ENCODE measurements around the gene CAMP.

The CAMP gene

DNA sequence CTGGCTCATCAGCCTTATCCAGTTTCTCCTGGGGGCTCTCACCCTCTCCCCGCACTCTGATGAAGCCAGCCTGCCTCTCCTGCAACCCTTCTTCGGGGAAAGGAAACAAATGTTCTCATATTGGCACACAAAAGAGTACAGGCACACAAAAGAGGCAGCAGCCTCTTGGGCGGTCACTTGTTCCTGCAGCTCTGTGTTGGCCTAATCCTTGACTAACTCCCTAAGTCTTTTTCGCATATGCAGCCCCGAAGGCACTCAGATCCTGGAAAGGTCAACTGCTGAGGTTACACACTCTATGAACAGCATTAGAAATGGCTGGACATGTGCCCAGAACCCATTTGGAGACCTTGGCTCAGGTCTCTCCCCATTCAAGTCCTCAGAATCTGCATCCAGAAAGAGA, 7.4 kb upstream of the CAMP start:
- WGBS, 2 donors (ENCODE audit: extremely low coverage in 2 of 2, insufficient read length in 2 of 2, insufficient replicate concordance in 1 of 2), result no CpG with 5 or more reads among the region's 5 CpGs
- no peak overlapping the region for H3K14ac ChIP-seq (ENCODE audit: low read length)
- H3K23ac ChIP-seq (ENCODE audit: low read depth, low read length, poor library complexity), result no peak overlapping the region
- no peak overlapping the region for H2BK12ac ChIP-seq (ENCODE audit: low read length)
- H3K36me3 ChIP-seq (replicated peaks in 1 of 2; ENCODE audit: control insufficient read depth in 2 of 2, insufficient read depth in 2 of 2, low read length in 2 of 2), result no peaks in the 10 kb centered on the region
- H3K4ac ChIP-seq (ENCODE audit: low read length), result no peak overlapping the region
- no peak overlapping the region for H3K4me2 ChIP-seq (ENCODE audit: insufficient read depth, low read length, poor library complexity, severe bottlenecking)
- H3K9ac ChIP-seq (ENCODE audit: low read depth, low read length, poor library complexity), result no peak overlapping the region
- peak overlapping the region; percentile 24 for H3K18ac ChIP-seq (ENCODE audit: low read length)
- no peak overlapping the region for H2AFZ ChIP-seq (ENCODE audit: low read length)
- peaks cover 1 to 3% of the 10 kb centered on the region in 2 donors for H3K4me1 ChIP-seq (ENCODE audit: control insufficient read depth in 2 of 2, insufficient read depth in 1 of 2, low read depth in 1 of 2, low read length in 2 of 2)
- no peak overlapping the region for H4K91ac ChIP-seq (ENCODE audit: low read depth, low read length, poor library complexity)
- H3K27ac ChIP-seq (replicated peaks; ENCODE audit: low read length), result no peak overlapping the region
- H2BK120ac ChIP-seq (ENCODE audit: low read depth, low read length), result no peak overlapping the region
- H3K4me3 ChIP-seq (ENCODE audit: low read length in 2 of 2), result no peak overlapping the region
- no peaks in the 10 kb centered on the region for H3K79me1 ChIP-seq (ENCODE audit: low read depth, low read length)
- no peak overlapping the region for H4K8ac ChIP-seq (ENCODE audit: low read depth, low read length)
- H3K9me3 ChIP-seq (replicated peaks in 1 of 2; ENCODE audit: control insufficient read depth in 2 of 2, insufficient read depth in 1 of 2, low read depth in 1 of 2, low read length in 2 of 2), result no peaks in the 10 kb centered on the region
- peaks cover 0 to 6% (median 0%) of the 10 kb centered on the region in 3 experiments for H3K27me3 ChIP-seq (ENCODE audit: control insufficient read depth in 3 of 3, insufficient read depth in 3 of 3, low read depth in 1 of 3, low read length in 3 of 3)
- no peak for DNase-seq (ENCODE audit: low spot score)
- no peak overlapping the region for H2AK5ac ChIP-seq (ENCODE audit: low read depth, low read length)
- H2BK15ac ChIP-seq (ENCODE audit: low read length), result no peak overlapping the region
- no peak overlapping the region for H2BK5ac ChIP-seq (ENCODE audit: low read length)

DNA sequence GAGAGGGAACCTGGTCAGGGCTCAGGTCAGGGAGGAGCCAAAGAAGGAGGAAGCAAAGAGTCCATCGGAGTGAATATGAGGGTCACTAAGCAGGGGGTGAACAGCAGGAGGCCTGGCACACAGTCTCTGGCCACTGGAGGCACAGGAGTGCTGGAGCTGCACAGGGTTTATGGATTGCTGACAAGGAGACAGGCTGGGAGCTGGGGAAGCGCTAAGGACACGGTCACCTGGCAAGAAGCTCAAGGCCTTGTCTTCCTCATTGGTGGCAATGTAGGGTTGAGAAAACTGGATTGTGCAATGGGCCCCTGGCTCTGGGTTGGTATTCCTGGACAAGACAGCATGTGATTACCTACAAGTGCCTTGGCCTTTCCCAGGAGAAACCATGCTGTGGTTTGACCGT, 5.8 kb upstream of the CAMP start:
- Histone ChIP-seq H2BK5ac (ENCODE audit: low read length) (no peak overlapping the region), H3K9ac (ENCODE audit: low read depth, low read length, poor library complexity) (no peak overlapping the region), H2BK120ac (ENCODE audit: low read depth, low read length) (no peak overlapping the region), H2BK12ac (ENCODE audit: low read length) (no peak overlapping the region), H3K9me3 (replicated peaks in 1 of 2; ENCODE audit: control insufficient read depth in 2 of 2, insufficient read depth in 1 of 2, low read depth in 1 of 2, low read length in 2 of 2) (no peaks in the 10 kb centered on the region), H2AFZ (ENCODE audit: low read length) (no peak overlapping the region), H3K4me2 (ENCODE audit: insufficient read depth, low read length, poor library complexity, severe bottlenecking) (no peak overlapping the region), H3K23ac (ENCODE audit: low read depth, low read length, poor library complexity) (no peak overlapping the region), H3K14ac (ENCODE audit: low read length) (no peak overlapping the region), H2AK5ac (ENCODE audit: low read depth, low read length) (no peak overlapping the region), H4K8ac (ENCODE audit: low read depth, low read length) (no peak overlapping the region), H3K36me3 (replicated peaks in 1 of 2; ENCODE audit: control insufficient read depth in 2 of 2, insufficient read depth in 2 of 2, low read length in 2 of 2) (no peaks in the 10 kb centered on the region), H2BK15ac (ENCODE audit: low read length) (peak overlapping the region; percentile 0), H3K27me3 (ENCODE audit: control insufficient read depth in 3 of 3, insufficient read depth in 3 of 3, low read depth in 1 of 3, low read length in 3 of 3) (peaks cover 0 to 16% (median 0%) of the 10 kb centered on the region in 3 experiments), H3K4me1 (ENCODE audit: control insufficient read depth in 2 of 2, insufficient read depth in 1 of 2, low read depth in 1 of 2, low read length in 2 of 2) (peaks cover 1 to 3% of the 10 kb centered on the region in 2 donors), H3K79me1 (ENCODE audit: low read depth, low read length) (no peaks in the 10 kb centered on the region), H3K18ac (ENCODE audit: low read length) (no peak overlapping the region), H4K91ac (ENCODE audit: low read depth, low read length, poor library complexity) (no peak overlapping the region), H3K4me3 (ENCODE audit: low read length in 2 of 2) (no peak overlapping the region), H3K27ac (replicated peaks; ENCODE audit: low read length) (no peak overlapping the region), H3K4ac (ENCODE audit: low read length) (no peak overlapping the region)
- no CpG with 5 or more reads among the region's 4 CpGs for WGBS, 2 donors (ENCODE audit: extremely low coverage in 2 of 2, insufficient read length in 2 of 2, insufficient replicate concordance in 1 of 2)
- DNase-seq (ENCODE audit: low spot score), result no peak

DNA sequence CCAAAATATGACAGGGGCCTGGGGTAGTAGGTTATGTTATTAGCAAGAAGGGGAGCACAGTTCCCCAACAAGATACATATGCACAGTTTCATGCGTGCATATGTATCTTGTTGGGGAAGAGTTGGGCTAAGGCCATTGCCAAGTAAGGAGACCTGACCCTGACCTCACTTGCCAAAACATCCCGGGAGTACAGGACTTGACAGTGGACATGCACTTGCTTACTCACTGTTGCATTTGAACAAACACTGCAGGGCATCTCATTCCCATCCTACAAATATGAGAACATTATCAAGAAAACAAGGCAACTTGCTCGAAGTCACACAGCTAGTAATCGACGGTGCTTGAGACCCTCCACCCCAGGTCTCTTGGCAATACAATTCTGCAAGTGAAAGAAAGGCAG, 4.8 kb upstream of the CAMP start:
- no peak overlapping the region for H2BK120ac ChIP-seq (ENCODE audit: low read depth, low read length)
- H2BK15ac ChIP-seq (ENCODE audit: low read length), result no peak overlapping the region
- H3K9me3 ChIP-seq (replicated peaks in 1 of 2; ENCODE audit: control insufficient read depth in 2 of 2, insufficient read depth in 1 of 2, low read depth in 1 of 2, low read length in 2 of 2), result no peaks in the 10 kb centered on the region
- H3K79me1 ChIP-seq (ENCODE audit: low read depth, low read length), result no peaks in the 10 kb centered on the region
- no peak overlapping the region for H3K23ac ChIP-seq (ENCODE audit: low read depth, low read length, poor library complexity)
- peaks cover 1 to 3% of the 10 kb centered on the region in 2 donors for H3K4me1 ChIP-seq (ENCODE audit: control insufficient read depth in 2 of 2, insufficient read depth in 1 of 2, low read depth in 1 of 2, low read length in 2 of 2)
- H4K8ac ChIP-seq (ENCODE audit: low read depth, low read length), result no peak overlapping the region
- no peak overlapping the region for H3K14ac ChIP-seq (ENCODE audit: low read length)
- WGBS, 2 donors (ENCODE audit: extremely low coverage in 2 of 2, insufficient read length in 2 of 2, insufficient replicate concordance in 1 of 2), result no CpG with 5 or more reads among the region's 5 CpGs
- H3K4me3 ChIP-seq (ENCODE audit: low read length in 2 of 2), result no peak overlapping the region
- no peak overlapping the region for H2BK12ac ChIP-seq (ENCODE audit: low read length)
- H3K36me3 ChIP-seq (replicated peaks in 1 of 2; ENCODE audit: control insufficient read depth in 2 of 2, insufficient read depth in 2 of 2, low read length in 2 of 2), result no peaks in the 10 kb centered on the region
- H3K18ac ChIP-seq (ENCODE audit: low read length), result no peak overlapping the region
- no peak overlapping the region for H3K27ac ChIP-seq (replicated peaks; ENCODE audit: low read length)
- no peak overlapping the region for H2BK5ac ChIP-seq (ENCODE audit: low read length)
- no peak overlapping the region for H4K91ac ChIP-seq (ENCODE audit: low read depth, low read length, poor library complexity)
- DNase-seq (ENCODE audit: low spot score), result no peak
- H3K27me3 ChIP-seq (ENCODE audit: control insufficient read depth in 3 of 3, insufficient read depth in 3 of 3, low read depth in 1 of 3, low read length in 3 of 3), result peaks cover 0 to 25% (median 0%) of the 10 kb centered on the region in 3 experiments
- H3K4me2 ChIP-seq (ENCODE audit: insufficient read depth, low read length, poor library complexity, severe bottlenecking), result no peak overlapping the region
- no peak overlapping the region for H3K4ac ChIP-seq (ENCODE audit: low read length)
- no peak overlapping the region for H2AK5ac ChIP-seq (ENCODE audit: low read depth, low read length)
- no peak overlapping the region for H2AFZ ChIP-seq (ENCODE audit: low read length)
- H3K9ac ChIP-seq (ENCODE audit: low read depth, low read length, poor library complexity), result no peak overlapping the region

DNA sequence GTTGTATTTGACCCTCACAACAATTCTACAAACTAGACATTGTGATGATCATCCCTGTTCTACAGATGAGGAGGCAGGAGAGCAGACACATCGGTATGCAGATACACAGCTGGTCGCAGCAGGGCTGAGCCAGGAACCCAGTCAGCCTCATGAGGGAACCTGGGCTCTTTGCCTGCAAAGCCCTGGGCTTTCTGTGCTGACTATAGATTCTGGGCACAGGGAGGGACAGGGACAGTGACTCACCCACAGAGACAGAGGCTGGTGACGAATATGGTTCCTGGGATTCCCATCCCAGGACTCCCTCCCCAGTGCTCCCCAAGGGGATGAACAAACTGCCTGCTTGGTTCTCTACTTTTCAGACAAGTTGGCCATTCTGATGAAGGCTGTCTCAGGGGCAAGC, 3.8 kb upstream of the CAMP start:
- H2BK15ac ChIP-seq (ENCODE audit: low read length), result no peak overlapping the region
- no peak overlapping the region for H2AFZ ChIP-seq (ENCODE audit: low read length)
- H3K27me3 ChIP-seq (ENCODE audit: control insufficient read depth in 3 of 3, insufficient read depth in 3 of 3, low read depth in 1 of 3, low read length in 3 of 3), result peaks cover 0 to 25% (median 0%) of the 10 kb centered on the region in 3 experiments
- no peaks in the 10 kb centered on the region for H3K79me1 ChIP-seq (ENCODE audit: low read depth, low read length)
- WGBS, 2 donors (ENCODE audit: extremely low coverage in 2 of 2, insufficient read length in 2 of 2, insufficient replicate concordance in 1 of 2), result no CpG with 5 or more reads among the region's 3 CpGs
- H3K23ac ChIP-seq (ENCODE audit: low read depth, low read length, poor library complexity), result no peak overlapping the region
- no peak overlapping the region for H3K4ac ChIP-seq (ENCODE audit: low read length)
- H3K14ac ChIP-seq (ENCODE audit: low read length), result no peak overlapping the region
- H3K4me3 ChIP-seq (ENCODE audit: low read length in 2 of 2), result no peak overlapping the region
- no peaks in the 10 kb centered on the region for H3K9me3 ChIP-seq (replicated peaks in 1 of 2; ENCODE audit: control insufficient read depth in 2 of 2, insufficient read depth in 1 of 2, low read depth in 1 of 2, low read length in 2 of 2)
- DNase-seq (ENCODE audit: low spot score), result no peak
- H4K91ac ChIP-seq (ENCODE audit: low read depth, low read length, poor library complexity), result no peak overlapping the region
- H3K27ac ChIP-seq (replicated peaks; ENCODE audit: low read length), result no peak overlapping the region
- H2BK120ac ChIP-seq (ENCODE audit: low read depth, low read length), result no peak overlapping the region
- H3K18ac ChIP-seq (ENCODE audit: low read length), result no peak overlapping the region
- H3K4me1 ChIP-seq (ENCODE audit: control insufficient read depth in 2 of 2, insufficient read depth in 1 of 2, low read depth in 1 of 2, low read length in 2 of 2), result peaks cover 1 to 3% of the 10 kb centered on the region in 2 donors
- H3K36me3 ChIP-seq (replicated peaks in 1 of 2; ENCODE audit: control insufficient read depth in 2 of 2, insufficient read depth in 2 of 2, low read length in 2 of 2), result no peaks in the 10 kb centered on the region
- H2BK5ac ChIP-seq (ENCODE audit: low read length), result no peak overlapping the region
- H3K4me2 ChIP-seq (ENCODE audit: insufficient read depth, low read length, poor library complexity, severe bottlenecking), result no peak overlapping the region
- H2AK5ac ChIP-seq (ENCODE audit: low read depth, low read length), result peak overlapping the region; percentile 0
- H4K8ac ChIP-seq (ENCODE audit: low read depth, low read length), result no peak overlapping the region
- H2BK12ac ChIP-seq (ENCODE audit: low read length), result no peak overlapping the region
- no peak overlapping the region for H3K9ac ChIP-seq (ENCODE audit: low read depth, low read length, poor library complexity)
